GM19240 (cell line): ENCODE measurements around the gene SH2D7.

Experiments
- DNase-seq: peaks from one replicate; pipeline ENCODE4 v3.0.0; 2011; ENCODE audit warnings: low spot score; ENCODE audit not compliant: insufficient read length

SH2D7 gene

GRCh38 chr15:78103406-78104118, 11.2 kb downstream of the SH2D7 start:
- DNase-seq, result peak; percentile 87

GRCh38 chr15:78104119-78104479, 11.7 kb downstream of the SH2D7 start:
- no peak for DNase-seq

GRCh38 chr15:78104566-78105475, 12.5 kb downstream of the SH2D7 start:
- DNase-seq, result no peak

- DNase-seq, result no peak
Observed at GRCh38 chr15:78105476-78106241, 13.3 kb downstream of the SH2D7 start.

GRCh38 chr15:78107471-78107870, 15.1 kb downstream of the SH2D7 start:
- no peak for DNase-seq

GRCh38 chr15:78108300-78109084, 16.1 kb downstream of the SH2D7 start:
- peak; percentile 74 for DNase-seq

- no peak for DNase-seq
Observed at GRCh38 chr15:78109156-78109555, 16.8 kb downstream of the SH2D7 start.

- DNase-seq, result no peak
Observed at GRCh38 chr15:78110096-78110495, 17.7 kb downstream of the SH2D7 start.

GRCh38 chr15:78110916-78111475, 18.6 kb downstream of the SH2D7 start:
- DNase-seq, result no peak

- DNase-seq, result no peak
Observed at GRCh38 chr15:78111788-78112187, 19.4 kb downstream of the SH2D7 start.

- DNase-seq, result no peak
Observed at GRCh38 chr15:78112551-78112950, 20.2 kb downstream of the SH2D7 start.

GRCh38 chr15:78120523-78120922, 28.2 kb downstream of the SH2D7 start:
- no peak for DNase-seq

- no peak for DNase-seq
Observed at GRCh38 chr15:78125267-78125666, 32.9 kb downstream of the SH2D7 start.

- DNase-seq, result no peak
Observed at GRCh38 chr15:78127882-78128281, 35.5 kb downstream of the SH2D7 start.

GRCh38 chr15:78129077-78129750, 36.9 kb downstream of the SH2D7 start:
- DNase-seq, result no peak

- no peak for DNase-seq
Observed at GRCh38 chr15:78129751-78130287, 37.5 kb downstream of the SH2D7 start.

- DNase-seq, result no peak
Observed at GRCh38 chr15:78130466-78131294, 38.3 kb downstream of the SH2D7 start.

- peak; percentile 76 for DNase-seq
Observed at GRCh38 chr15:78131295-78132061, 39.1 kb downstream of the SH2D7 start, which contains the start of gene CIB2. Gene CIB2 (minus strand): TSS chr15:78131445. CDS start chr15:78131215, 230 bp downstream.
